K562 (cell line): Measurements from ENCODE around the gene DOCK3. TPM values are rescaled to one million over a fixed set of nuclear protein-coding genes. Genes with fewer than 3 reads are reported as not detected.

ENCODE experiments used
- BRD4 ChIP-seq: fragments of 200-600 bp; sonication (generic); IDR thresholded peaks from 2 replicates; pipeline ENCODE4 v1.6.1; 2017; ENCODE audit warnings: inconsistent platforms
- CBFB ChIP-seq: sonication (generic); formaldehyde crosslinking; IDR thresholded peaks from 2 replicates; pipeline ENCODE4 v1.4.0; 2020; ENCODE audit warnings: mild to moderate bottlenecking, missing genetic modification reagents
- CCNT2 ChIP-seq: IDR thresholded peaks from 2 replicates; pipeline ENCODE4 v1.6.1; 2011; ENCODE audit warnings: borderline replicate concordance, low read depth, mild to moderate bottlenecking, moderate library complexity, mixed read lengths, low read length; ENCODE audit not compliant: insufficient read length; ENCODE audit errors: extremely low read depth
- E2F3 ChIP-seq: fragments of 250-450 bp; sonication (Bioruptor Pico); IDR thresholded peaks from 2 replicates; pipeline ENCODE4 v1.4.0; 2020; ENCODE audit warnings: mild to moderate bottlenecking
- MAFG ChIP-seq: fragments of 450-650 bp; conservative IDR thresholded peaks from 2 replicates; pipeline ENCODE4 v1.6.1; 2016; ENCODE audit warnings: missing genetic modification characterization, missing compliant biosample characterization
- MAZ ChIP-seq, 2 experiments: fragments of 450-650 bp in 1 of 2; sonication (generic) in 1 of 2; formaldehyde crosslinking; IDR thresholded peaks in 1 of 2; conservative IDR thresholded peaks in 1 of 2; 2 replicates each; pipeline versions ENCODE4 v1.4.0 to v1.5.0; 2020; ENCODE audit warnings: mild to moderate bottlenecking in 1 of 2, missing genetic modification reagents in 1 of 2
- MXI1 ChIP-seq: IDR thresholded peaks from 2 replicates; pipeline ENCODE4 v1.6.1; 2011; ENCODE audit warnings: low read depth, mild to moderate bottlenecking, improper control_type of control experiment, low read length
- NCOA4 ChIP-seq: fragments of 450-650 bp; IDR thresholded peaks from 2 replicates; pipeline ENCODE4 v1.6.1; 2018; ENCODE audit warnings: mild to moderate bottlenecking; ENCODE audit not compliant: partially characterized antibody
- NFYB ChIP-seq: IDR thresholded peaks from 2 replicates; pipeline ENCODE4 v1.6.1; 2011; ENCODE audit warnings: mild to moderate bottlenecking, moderate library complexity; ENCODE audit not compliant: insufficient read length; ENCODE audit errors: extremely low read depth
- POLR2B ChIP-seq: fragments of 450-650 bp; IDR thresholded peaks from 2 replicates; pipeline ENCODE4 v1.6.1; 2018; ENCODE audit warnings: low read depth; ENCODE audit not compliant: partially characterized antibody
- RUNX1 ChIP-seq: sonication (generic); IDR thresholded peaks from 2 replicates; pipeline ENCODE4 v1.6.1; 2016; ENCODE audit warnings: antibody characterized with exemption, low read depth
- SETDB1 ChIP-seq: IDR thresholded peaks from one replicate; pipeline ENCODE4 v1.6.1; 2012; ENCODE audit warnings: low read length, control low read depth, inconsistent platforms
- SP1 ChIP-seq: sonication (generic); formaldehyde crosslinking; IDR thresholded peaks from 2 replicates; pipeline ENCODE4 v1.8.1; 2022; ENCODE audit warnings: mild to moderate bottlenecking, missing genetic modification reagents
- TAF1 ChIP-seq: IDR thresholded peaks from 2 replicates; pipeline ENCODE4 v1.6.1; 2011; ENCODE audit warnings: mild to moderate bottlenecking, low read length, moderate library complexity; ENCODE audit not compliant: insufficient read depth, control insufficient read depth, severe bottlenecking; ENCODE audit errors: extremely low read depth
- YY1 ChIP-seq, 3 experiments: IDR thresholded peaks; 2 replicates each; pipeline ENCODE4 v1.6.1; 2011; ENCODE audit warnings: low read length in 2 of 3, mild to moderate bottlenecking in 2 of 3, moderate library complexity in 2 of 3, borderline replicate concordance in 1 of 3, control low read depth in 1 of 3, low read depth in 1 of 3; ENCODE audit not compliant: insufficient read depth in 3 of 3, insufficient replicate concordance in 2 of 3, control insufficient read depth in 1 of 3, insufficient read length in 1 of 3; ENCODE audit errors: extremely low read depth in 1 of 3
- ZFP36 ChIP-seq: fragments of 150-350 bp; IDR thresholded peaks from 2 replicates; pipeline ENCODE4 v1.6.1; 2018; ENCODE audit warnings: low read length, low read depth; ENCODE audit not compliant: partially characterized antibody
- ZKSCAN1 ChIP-seq: fragments of 150-350 bp; IDR thresholded peaks from 2 replicates; pipeline ENCODE4 v1.6.1; 2016; ENCODE audit warnings: low read depth, low read length
- ZNF764 ChIP-seq: fragments of 250-450 bp; sonication (Bioruptor Pico); IDR thresholded peaks from 2 replicates; pipeline ENCODE4 v1.4.0; 2020; ENCODE audit warnings: low read depth, mild to moderate bottlenecking, moderate library complexity
- polyA plus RNA-seq, 8 experiments: library from polyadenylated mRNA; depleted of rRNA in 4 of 8; stranded (reverse) in 5 of 8; unstranded in 3 of 8; fragments of >200 nt; fragmentation: Nextera tagmentation in 2 of 8; fragmentation: Illumina TruSeq in 1 of 8; extraction: Ambion mirVana in 2 of 8; extraction: Trizol in 1 of 8; gene quantifications; 2 replicates each; pipeline versions ENCODE4 v1.2.1 to v1.2.3, GENCODE V29; 2011 to 2014; ENCODE audit warnings: inconsistent platforms in 1 of 8, missing spikeins in 1 of 8
- total RNA-seq, 7 experiments: library from RNA; depleted of rRNA in 6 of 7; stranded (reverse); fragments of >200 nt in 6 of 7; fragmentation: Illumina TruSeq in 2 of 7; extraction: Trizol in 2 of 7; gene quantifications; 2 replicates each; pipeline versions ENCODE4 v1.2.1 to v1.2.3, GENCODE V29; 2011 to 2021; ENCODE audit warnings: low replicate concordance in 1 of 7
- TF ChIP-seq, protein P1 (sequence below): fragments of 250-450 bp; sonication (Bioruptor Pico); IDR thresholded peaks from 2 replicates; pipeline ENCODE4 v1.6.1; 2021; ENCODE audit warnings: mild to moderate bottlenecking
- TF ChIP-seq, protein P2 (sequence below): fragments of 250-450 bp; sonication (Bioruptor Pico); IDR thresholded peaks from 2 replicates; pipeline ENCODE4 v1.4.0; 2020; ENCODE audit warnings: mild to moderate bottlenecking
- TF ChIP-seq, protein P3 (sequence below), 2 experiments: IDR thresholded peaks; 2 replicates each; pipeline ENCODE4 v1.6.1; 2011; ENCODE audit warnings: borderline replicate concordance in 1 of 2, control low read depth in 1 of 2, low read depth in 1 of 2, low read length in 1 of 2, mild to moderate bottlenecking in 1 of 2, mixed read lengths in 1 of 2, moderate library complexity in 1 of 2; ENCODE audit not compliant: insufficient read depth in 1 of 2, insufficient read length in 1 of 2, poor library complexity in 1 of 2, severe bottlenecking in 1 of 2; ENCODE audit errors: extremely low read depth in 1 of 2
- TF ChIP-seq, protein P4 (sequence below): IDR thresholded peaks from 3 replicates; pipeline ENCODE4 v1.6.1; 2011; ENCODE audit warnings: borderline replicate concordance, mild to moderate bottlenecking; ENCODE audit not compliant: insufficient read length, insufficient read depth

DOCK3 gene
- total and polyA plus RNA-seq, 9 of the 15 experiments (the other 6 are each of a cell fraction or from before 2014, with no cell fraction given), result under 0.01 to 0.03 (median 0.01) TPM; not detected in 4

DNA sequence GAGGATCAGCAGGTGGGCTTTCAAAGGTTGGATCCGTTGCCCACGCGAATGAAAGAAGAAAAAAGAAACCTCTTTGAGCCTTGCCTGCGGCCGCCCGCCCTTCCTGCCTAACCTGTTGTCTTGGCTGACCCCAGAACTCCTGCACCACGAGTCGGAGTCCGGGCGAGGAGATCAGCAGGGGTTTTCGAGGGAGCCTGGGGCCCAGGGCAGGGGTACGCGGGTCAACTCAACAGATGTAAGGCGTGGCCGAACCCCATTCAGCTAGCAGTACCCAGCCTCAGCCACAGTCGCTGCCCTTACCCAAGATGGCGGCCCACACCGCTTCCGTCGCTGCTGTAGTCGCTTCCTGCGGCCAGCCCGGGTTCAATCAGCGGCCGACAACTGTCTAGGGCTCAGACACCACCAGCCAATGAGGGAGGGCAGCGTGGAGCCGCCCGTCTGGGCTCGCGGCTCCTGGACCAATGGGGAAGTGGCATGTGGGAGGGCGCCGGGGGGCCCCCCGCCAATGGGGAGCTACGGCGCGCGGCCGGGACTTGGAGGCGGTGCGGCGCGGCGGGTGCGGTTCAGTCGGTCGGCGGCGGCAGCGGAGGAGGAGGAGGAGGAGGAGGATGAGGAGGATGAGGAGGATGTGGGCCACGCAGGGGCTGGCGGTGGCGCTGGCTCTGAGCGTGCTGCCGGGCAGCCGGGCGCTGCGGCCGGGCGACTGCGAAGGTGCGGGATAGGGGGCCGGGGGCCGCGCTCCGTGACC lies 710.2 kb downstream of the DOCK3 start, which contains the start of gene MANF (continued):
- TF ChIP-seq NCOA4 (no peak), SETDB1 (no peak), BRD4 (no peak), MXI1 (peak; percentile 18; the same call in 1 of the 2 replicates), RUNX1 (no peak), MAZ (CRISPR knock-in tag; conservative IDR thresholded peaks at IDR 0.05 in 1 of 2, IDR thresholded peaks at IDR 0.05 in 1 of 2) (peak in 1 of 2 experiments; percentile 42; a peak in 2 of 4 replicates), POLR2B (peak; percentile 50), E2F3 (CRISPR knock-in tag) (no peak), CCNT2 (peak; percentile 72), CBFB (CRISPR knock-in tag) (no peak), YY1 (IDR thresholded peaks at IDR 0.05; ENCODE audit: borderline replicate concordance in 1 of 3, control insufficient read depth in 1 of 3, extremely low read depth in 1 of 3, insufficient read depth in 3 of 3, insufficient read length in 1 of 3, insufficient replicate concordance in 2 of 3, low read depth in 1 of 3, low read length in 2 of 3) (peak; percentile 96 to 99 (median 98)), ZFP36 (peak; percentile 8), NFYB (peak; percentile 88), ZNF764 (CRISPR knock-in tag) (no peak), SP1 (CRISPR knock-in tag) (peak; percentile 80), MAFG (tag) (no peak), ZKSCAN1 (no peak), TAF1 (peak; percentile 61)
- TF ChIP-seq, protein P1, sequence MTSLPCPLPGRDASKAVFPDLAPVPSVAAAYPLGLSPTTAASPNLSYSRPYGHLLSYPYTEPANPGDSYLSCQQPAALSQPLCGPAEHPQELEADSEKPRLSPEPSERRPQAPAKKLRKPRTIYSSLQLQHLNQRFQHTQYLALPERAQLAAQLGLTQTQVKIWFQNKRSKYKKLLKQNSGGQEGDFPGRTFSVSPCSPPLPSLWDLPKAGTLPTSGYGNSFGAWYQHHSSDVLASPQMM (CRISPR knock-in tag), result no peak
- TF ChIP-seq, protein P2, sequence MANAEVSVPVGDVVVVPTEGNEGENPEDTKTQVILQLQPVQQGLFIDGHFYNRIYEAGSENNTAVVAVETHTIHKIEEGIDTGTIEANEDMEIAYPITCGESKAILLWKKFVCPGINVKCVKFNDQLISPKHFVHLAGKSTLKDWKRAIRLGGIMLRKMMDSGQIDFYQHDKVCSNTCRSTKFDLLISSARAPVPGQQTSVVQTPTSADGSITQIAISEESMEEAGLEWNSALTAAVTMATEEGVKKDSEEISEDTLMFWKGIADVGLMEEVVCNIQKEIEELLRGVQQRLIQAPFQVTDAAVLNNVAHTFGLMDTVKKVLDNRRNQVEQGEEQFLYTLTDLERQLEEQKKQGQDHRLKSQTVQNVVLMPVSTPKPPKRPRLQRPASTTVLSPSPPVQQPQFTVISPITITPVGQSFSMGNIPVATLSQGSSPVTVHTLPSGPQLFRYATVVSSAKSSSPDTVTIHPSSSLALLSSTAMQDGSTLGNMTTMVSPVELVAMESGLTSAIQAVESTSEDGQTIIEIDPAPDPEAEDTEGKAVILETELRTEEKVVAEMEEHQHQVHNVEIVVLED (CRISPR knock-in tag), result peak; percentile 68
- TF ChIP-seq, protein P3, sequence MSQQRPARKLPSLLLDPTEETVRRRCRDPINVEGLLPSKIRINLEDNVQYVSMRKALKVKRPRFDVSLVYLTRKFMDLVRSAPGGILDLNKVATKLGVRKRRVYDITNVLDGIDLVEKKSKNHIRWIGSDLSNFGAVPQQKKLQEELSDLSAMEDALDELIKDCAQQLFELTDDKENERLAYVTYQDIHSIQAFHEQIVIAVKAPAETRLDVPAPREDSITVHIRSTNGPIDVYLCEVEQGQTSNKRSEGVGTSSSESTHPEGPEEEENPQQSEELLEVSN (IDR thresholded peaks at IDR 0.05; ENCODE audit: borderline replicate concordance in 1 of 2, extremely low read depth in 1 of 2, insufficient read depth in 1 of 2, insufficient read length in 1 of 2, low read depth in 1 of 2, low read length in 1 of 2, poor library complexity in 1 of 2, severe bottlenecking in 1 of 2), result peak in 1 of 2 experiments; percentile 46
- TF ChIP-seq, protein P4, sequence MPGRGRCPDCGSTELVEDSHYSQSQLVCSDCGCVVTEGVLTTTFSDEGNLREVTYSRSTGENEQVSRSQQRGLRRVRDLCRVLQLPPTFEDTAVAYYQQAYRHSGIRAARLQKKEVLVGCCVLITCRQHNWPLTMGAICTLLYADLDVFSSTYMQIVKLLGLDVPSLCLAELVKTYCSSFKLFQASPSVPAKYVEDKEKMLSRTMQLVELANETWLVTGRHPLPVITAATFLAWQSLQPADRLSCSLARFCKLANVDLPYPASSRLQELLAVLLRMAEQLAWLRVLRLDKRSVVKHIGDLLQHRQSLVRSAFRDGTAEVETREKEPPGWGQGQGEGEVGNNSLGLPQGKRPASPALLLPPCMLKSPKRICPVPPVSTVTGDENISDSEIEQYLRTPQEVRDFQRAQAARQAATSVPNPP, result no peak
